Measurements from ENCODE around the gene MICAL2.

Gene MICAL2

GRCh38 chr11:12118949-12119348 is 8.6 kb downstream of the MICAL2 start:
- DNase-seq = no peak

GRCh38 chr11:12119502-12119901 is 9.1 kb downstream of the MICAL2 start:
- no peak for DNase-seq

GRCh38 chr11:12120031-12121008 is 9.9 kb downstream of the MICAL2 start:
- DNase-seq = no peak

- no peak for DNase-seq
These were observed 10.6 kb downstream of the MICAL2 start for GRCh38 chr11:12121011-12121410.

GRCh38 chr11:12121517-12121916 is 11.1 kb downstream of the MICAL2 start:
- no peak for DNase-seq

GRCh38 chr11:12122083-12122482 is 11.7 kb downstream of the MICAL2 start:
- no peak for DNase-seq

- DNase-seq = no peak
These were observed 12.9 kb downstream of the MICAL2 start for GRCh38 chr11:12123273-12123672.

GRCh38 chr11:12123799-12124198 is 13.4 kb downstream of the MICAL2 start:
- DNase-seq = no peak

- no peak for DNase-seq
These were observed 13.9 kb downstream of the MICAL2 start for GRCh38 chr11:12124306-12124705.

- no peak for DNase-seq
These were observed 15.3 kb downstream of the MICAL2 start for GRCh38 chr11:12125609-12126149.

GRCh38 chr11:12126344-12127019 is 16.1 kb downstream of the MICAL2 start:
- DNase-seq = no peak

GRCh38 chr11:12127206-12127898 is 17.0 kb downstream of the MICAL2 start:
- no peak for DNase-seq

- no peak for DNase-seq
These were observed 17.9 kb downstream of the MICAL2 start for GRCh38 chr11:12128301-12128751.

- no peak for DNase-seq
These were observed 18.8 kb downstream of the MICAL2 start for GRCh38 chr11:12129227-12129626.

- DNase-seq = no peak
These were observed 20.0 kb downstream of the MICAL2 start for GRCh38 chr11:12130180-12130980.

GRCh38 chr11:12131943-12132789 is 21.8 kb downstream of the MICAL2 start:
- no peak for DNase-seq

- DNase-seq = no peak
These were observed 22.4 kb downstream of the MICAL2 start for GRCh38 chr11:12132790-12133145.

GRCh38 chr11:12133547-12134235 is 23.3 kb downstream of the MICAL2 start:
- no peak for DNase-seq

GRCh38 chr11:12134236-12134585 is 23.8 kb downstream of the MICAL2 start:
- DNase-seq = no peak

- no peak for DNase-seq
These were observed 24.8 kb downstream of the MICAL2 start for GRCh38 chr11:12135185-12135584.

Measured in activated CD4-positive, alpha-beta T cell treated with anti-CD3 and anti-CD28 coated beads for 1 hour (primary cell).